GM23338 (cell line): ENCODE data around the gene NSF. TPM values are rescaled to one million over a fixed set of nuclear protein-coding genes. Genes with fewer than 3 reads are reported as not detected.
A peak's percentile ranks its signal among the peaks of the same experiment; 100 is the strongest.

Source experiments
- ATAC-seq: fragments of 200-7000 bp; cut with Tn5 transposase; 3 replicates; pipeline ENCODE4 v1.9.1; 2020
- DNase-seq: peaks from one replicate; pipeline ENCODE4 v3.0.0-alpha.2; 2015; ENCODE audit warnings: low spot score
- H2AFZ ChIP-seq: fragments of 200-600 bp; sonication (generic); 2 replicates; pipeline ENCODE4 v1.8.0; 2016; ENCODE audit warnings: antibody characterized with exemption, mild to moderate bottlenecking, moderate library complexity
- H3F3A ChIP-seq: fragments of 200-600 bp; sonication (generic); replicated peaks from 2 replicates; pipeline ENCODE4 v1.8.0; 2017; ENCODE audit warnings: antibody characterized with exemption, mixed run types, low read depth
- H3K27ac ChIP-seq: fragments of 200-600 bp; sonication (generic); 2 replicates; pipeline ENCODE4 v1.6.1; 2016; ENCODE audit warnings: low read depth
- H3K27me3 ChIP-seq: fragments of 200-600 bp; sonication (generic); 2 replicates; pipeline ENCODE4 v1.8.0; 2016; ENCODE audit warnings: mild to moderate bottlenecking, mixed run types, moderate library complexity; ENCODE audit not compliant: insufficient read depth
- H3K36me3 ChIP-seq: fragments of 200-600 bp; sonication (generic); 2 replicates; pipeline ENCODE4 v1.8.0; 2016; ENCODE audit warnings: mild to moderate bottlenecking; ENCODE audit not compliant: insufficient read depth
- H3K4me1 ChIP-seq: fragments of 200-600 bp; sonication (generic); 2 replicates; pipeline ENCODE4 v1.8.0; 2016; ENCODE audit warnings: mild to moderate bottlenecking, moderate library complexity; ENCODE audit not compliant: insufficient read depth
- H3K4me2 ChIP-seq: fragments of 200-600 bp; sonication (generic); 2 replicates; pipeline ENCODE4 v1.7.1; 2017; ENCODE audit warnings: mixed run types
- H3K4me3 ChIP-seq: fragments of 200-600 bp; sonication (generic); 2 replicates; pipeline ENCODE4 v1.6.1; 2016; ENCODE audit warnings: mixed run types
- H3K79me2 ChIP-seq: fragments of 200-600 bp; sonication (generic); replicated peaks from 2 replicates; pipeline ENCODE4 v1.8.0; 2017; ENCODE audit warnings: mild to moderate bottlenecking; ENCODE audit not compliant: insufficient read depth
- H3K9me2 ChIP-seq: fragments of 200-600 bp; sonication (generic); 2 replicates; pipeline ENCODE4 v1.8.0; 2017; ENCODE audit not compliant: insufficient read depth
- H4K20me1 ChIP-seq: fragments of 200-600 bp; sonication (generic); replicated peaks from 2 replicates; pipeline ENCODE4 v1.8.0; 2017; ENCODE audit warnings: mild to moderate bottlenecking; ENCODE audit not compliant: insufficient read depth
- H3K27ac Mint-ChIP-seq: 2 replicates; pipeline ENCODE4 v1.8.0; 2020; ENCODE audit warnings: inconsistent platforms, mild to moderate bottlenecking, moderate library complexity, mixed read lengths
- H3K27me3 Mint-ChIP-seq: 3 replicates; pipeline ENCODE4 v1.8.0; 2022; ENCODE audit warnings: low read depth, mild to moderate bottlenecking, moderate library complexity, mixed read lengths, inconsistent platforms; ENCODE audit not compliant: insufficient read depth, poor library complexity
- H3K36me3 Mint-ChIP-seq: 3 replicates; pipeline ENCODE4 v1.8.0; 2021; ENCODE audit warnings: low read depth, mild to moderate bottlenecking, inconsistent platforms, moderate library complexity, mixed read lengths
- H3K4me1 Mint-ChIP-seq: 3 replicates; pipeline ENCODE4 v1.8.0; 2020; ENCODE audit warnings: mild to moderate bottlenecking, inconsistent platforms, mixed read lengths
- H3K4me3 Mint-ChIP-seq: 3 replicates; pipeline ENCODE4 v1.8.0; 2021; ENCODE audit warnings: moderate library complexity, mild to moderate bottlenecking, inconsistent platforms, mixed read lengths
- H3K9me3 Mint-ChIP-seq: 3 replicates; pipeline ENCODE4 v1.8.0; 2020; ENCODE audit warnings: moderate library complexity, mild to moderate bottlenecking, inconsistent platforms, mixed read lengths
- CREB1 ChIP-seq: fragments of 250-450 bp; sonication (Bioruptor Pico); IDR thresholded peaks from 2 replicates; pipeline ENCODE4 v1.5.0; 2020; ENCODE audit warnings: low read depth, mild to moderate bottlenecking, moderate library complexity
- CTCF ChIP-seq, 2 experiments: fragments of 200-600 bp in 1 of 2; sonication (generic) in 1 of 2; conservative IDR thresholded peaks; 2 replicates each; pipeline versions ENCODE4 v1.5.1 to v1.6.1; 2016 to 2017; ENCODE audit warnings: antibody characterized with exemption in 2 of 2, low read depth in 2 of 2, mild to moderate bottlenecking in 2 of 2, moderate library complexity in 1 of 2
- ETS1 ChIP-seq: IDR thresholded peaks from 2 replicates; pipeline ENCODE4 v1.6.1; 2016; ENCODE audit warnings: antibody characterized with exemption
- EZH2 ChIP-seq: fragments of 200-600 bp; sonication (generic); IDR thresholded peaks from one replicate; pipeline ENCODE4 v1.8.0; 2017; ENCODE audit warnings: antibody characterized with exemption, mild to moderate bottlenecking, low read depth; ENCODE audit not compliant: unreplicated experiment
- EZH2phosphoT487 ChIP-seq: fragments of 200-600 bp; sonication (generic); IDR thresholded peaks from one replicate; pipeline ENCODE4 v1.8.1; 2018; ENCODE audit warnings: antibody characterized with exemption; ENCODE audit not compliant: unreplicated experiment
- JUNB ChIP-seq: IDR thresholded peaks from one replicate; pipeline ENCODE4 v1.6.1; 2016; ENCODE audit warnings: antibody characterized with exemption; ENCODE audit not compliant: unreplicated experiment
- NANOG ChIP-seq: IDR thresholded peaks from 2 replicates; pipeline ENCODE4 v1.6.1; 2016; ENCODE audit warnings: antibody characterized with exemption, borderline replicate concordance
- POLR2AphosphoS5 ChIP-seq: IDR thresholded peaks from 2 replicates; pipeline ENCODE4 v1.6.1; 2016; ENCODE audit warnings: antibody characterized with exemption, low read depth
- REST ChIP-seq: IDR thresholded peaks from one replicate; pipeline ENCODE4 v1.6.1; 2018; ENCODE audit warnings: antibody characterized with exemption; ENCODE audit not compliant: unreplicated experiment
- STAT1 ChIP-seq: IDR thresholded peaks from one replicate; pipeline ENCODE4 v1.6.1; 2016; ENCODE audit warnings: antibody characterized with exemption; ENCODE audit not compliant: unreplicated experiment
- ZNF114 ChIP-seq: fragments of 250-450 bp; sonication (Bioruptor Pico); IDR thresholded peaks from 2 replicates; pipeline ENCODE4 v1.5.0; 2020; ENCODE audit warnings: mild to moderate bottlenecking, moderate library complexity
- ZNF331 ChIP-seq: fragments of 250-450 bp; sonication (Bioruptor Pico); IDR thresholded peaks from 2 replicates; pipeline ENCODE4 v1.5.0; 2020; ENCODE audit warnings: low read depth, mild to moderate bottlenecking, moderate library complexity
- polyA plus RNA-seq: library from polyadenylated mRNA; unstranded; fragments of >200 nt; fragmentation: Nextera tagmentation; extraction: Ambion mirVana; gene quantifications from 2 replicates; pipeline ENCODE4 v1.2.1, GENCODE V29; 2016
- total RNA-seq: library from RNA; depleted of rRNA; stranded (reverse); fragments of >200 nt; shearing (Covaris generic); gene quantifications from 2 replicates; pipeline ENCODE4 v1.2.3, GENCODE V29; 2014
- TF ChIP-seq, protein P1 (sequence below): fragments of 250-450 bp; sonication (Bioruptor Pico); IDR thresholded peaks from 2 replicates; pipeline ENCODE4 v1.5.0; 2020; ENCODE audit warnings: mild to moderate bottlenecking, moderate library complexity

NSF gene
- total and polyA plus RNA-seq, 2 experiments from 2014 or later = 12.5 to 26.5 TPM

- Histone ChIP-seq H3K4me2 (peak overlapping the region; percentile 88), H2AFZ (peak overlapping the region; percentile 89), H3K79me2 (no peaks in the 10 kb centered on the region), H3K9me2 (no peaks in the 10 kb centered on the region), H3K36me3 (no peaks in the 10 kb centered on the region), H3K27ac (no peak overlapping the region), H3K4me3 (peak overlapping the region; percentile 61), H4K20me1 (peaks cover 12% of the 10 kb centered on the region), H3K27me3 (peaks cover 74% of the 10 kb centered on the region), H3F3A (0 out of 2 replicates have a peak, but pooled peaks cover 8% of the 10 kb centered on the region), H3K4me1 (peaks cover 25% of the 10 kb centered on the region)
- Mint-ChIP-seq H3K27me3 (peaks cover 83% of the 10 kb centered on the region), H3K4me3 (peak overlapping the region; percentile 66), H3K4me1 (peaks cover 35% of the 10 kb centered on the region), H3K36me3 (peaks cover 10% of the 10 kb centered on the region; the same call in 2 of the 3 replicates), H3K9me3 (peaks cover 6% of the 10 kb centered on the region; the same call in 2 of the 3 replicates), H3K27ac (no peak overlapping the region)
- ATAC-seq = peak; percentile 40
- no peak for TF ChIP-seq NANOG
- no peak for TF ChIP-seq REST
- no peak for TF ChIP-seq ZNF114
- peak; percentile 33 for TF ChIP-seq EZH2
- no peak for TF ChIP-seq JUNB
- TF ChIP-seq ETS1 = no peak
- TF ChIP-seq CREB1 (CRISPR knock-in tag) = no peak
- no peak for TF ChIP-seq POLR2AphosphoS5
- no peak for TF ChIP-seq STAT1
- TF ChIP-seq CTCF (conservative IDR thresholded peaks at IDR 0.05; ENCODE audit: low read depth in 2 of 2) = peak; percentile 17 to 35; a peak in 2 of 4 replicates
- TF ChIP-seq, protein P1, sequence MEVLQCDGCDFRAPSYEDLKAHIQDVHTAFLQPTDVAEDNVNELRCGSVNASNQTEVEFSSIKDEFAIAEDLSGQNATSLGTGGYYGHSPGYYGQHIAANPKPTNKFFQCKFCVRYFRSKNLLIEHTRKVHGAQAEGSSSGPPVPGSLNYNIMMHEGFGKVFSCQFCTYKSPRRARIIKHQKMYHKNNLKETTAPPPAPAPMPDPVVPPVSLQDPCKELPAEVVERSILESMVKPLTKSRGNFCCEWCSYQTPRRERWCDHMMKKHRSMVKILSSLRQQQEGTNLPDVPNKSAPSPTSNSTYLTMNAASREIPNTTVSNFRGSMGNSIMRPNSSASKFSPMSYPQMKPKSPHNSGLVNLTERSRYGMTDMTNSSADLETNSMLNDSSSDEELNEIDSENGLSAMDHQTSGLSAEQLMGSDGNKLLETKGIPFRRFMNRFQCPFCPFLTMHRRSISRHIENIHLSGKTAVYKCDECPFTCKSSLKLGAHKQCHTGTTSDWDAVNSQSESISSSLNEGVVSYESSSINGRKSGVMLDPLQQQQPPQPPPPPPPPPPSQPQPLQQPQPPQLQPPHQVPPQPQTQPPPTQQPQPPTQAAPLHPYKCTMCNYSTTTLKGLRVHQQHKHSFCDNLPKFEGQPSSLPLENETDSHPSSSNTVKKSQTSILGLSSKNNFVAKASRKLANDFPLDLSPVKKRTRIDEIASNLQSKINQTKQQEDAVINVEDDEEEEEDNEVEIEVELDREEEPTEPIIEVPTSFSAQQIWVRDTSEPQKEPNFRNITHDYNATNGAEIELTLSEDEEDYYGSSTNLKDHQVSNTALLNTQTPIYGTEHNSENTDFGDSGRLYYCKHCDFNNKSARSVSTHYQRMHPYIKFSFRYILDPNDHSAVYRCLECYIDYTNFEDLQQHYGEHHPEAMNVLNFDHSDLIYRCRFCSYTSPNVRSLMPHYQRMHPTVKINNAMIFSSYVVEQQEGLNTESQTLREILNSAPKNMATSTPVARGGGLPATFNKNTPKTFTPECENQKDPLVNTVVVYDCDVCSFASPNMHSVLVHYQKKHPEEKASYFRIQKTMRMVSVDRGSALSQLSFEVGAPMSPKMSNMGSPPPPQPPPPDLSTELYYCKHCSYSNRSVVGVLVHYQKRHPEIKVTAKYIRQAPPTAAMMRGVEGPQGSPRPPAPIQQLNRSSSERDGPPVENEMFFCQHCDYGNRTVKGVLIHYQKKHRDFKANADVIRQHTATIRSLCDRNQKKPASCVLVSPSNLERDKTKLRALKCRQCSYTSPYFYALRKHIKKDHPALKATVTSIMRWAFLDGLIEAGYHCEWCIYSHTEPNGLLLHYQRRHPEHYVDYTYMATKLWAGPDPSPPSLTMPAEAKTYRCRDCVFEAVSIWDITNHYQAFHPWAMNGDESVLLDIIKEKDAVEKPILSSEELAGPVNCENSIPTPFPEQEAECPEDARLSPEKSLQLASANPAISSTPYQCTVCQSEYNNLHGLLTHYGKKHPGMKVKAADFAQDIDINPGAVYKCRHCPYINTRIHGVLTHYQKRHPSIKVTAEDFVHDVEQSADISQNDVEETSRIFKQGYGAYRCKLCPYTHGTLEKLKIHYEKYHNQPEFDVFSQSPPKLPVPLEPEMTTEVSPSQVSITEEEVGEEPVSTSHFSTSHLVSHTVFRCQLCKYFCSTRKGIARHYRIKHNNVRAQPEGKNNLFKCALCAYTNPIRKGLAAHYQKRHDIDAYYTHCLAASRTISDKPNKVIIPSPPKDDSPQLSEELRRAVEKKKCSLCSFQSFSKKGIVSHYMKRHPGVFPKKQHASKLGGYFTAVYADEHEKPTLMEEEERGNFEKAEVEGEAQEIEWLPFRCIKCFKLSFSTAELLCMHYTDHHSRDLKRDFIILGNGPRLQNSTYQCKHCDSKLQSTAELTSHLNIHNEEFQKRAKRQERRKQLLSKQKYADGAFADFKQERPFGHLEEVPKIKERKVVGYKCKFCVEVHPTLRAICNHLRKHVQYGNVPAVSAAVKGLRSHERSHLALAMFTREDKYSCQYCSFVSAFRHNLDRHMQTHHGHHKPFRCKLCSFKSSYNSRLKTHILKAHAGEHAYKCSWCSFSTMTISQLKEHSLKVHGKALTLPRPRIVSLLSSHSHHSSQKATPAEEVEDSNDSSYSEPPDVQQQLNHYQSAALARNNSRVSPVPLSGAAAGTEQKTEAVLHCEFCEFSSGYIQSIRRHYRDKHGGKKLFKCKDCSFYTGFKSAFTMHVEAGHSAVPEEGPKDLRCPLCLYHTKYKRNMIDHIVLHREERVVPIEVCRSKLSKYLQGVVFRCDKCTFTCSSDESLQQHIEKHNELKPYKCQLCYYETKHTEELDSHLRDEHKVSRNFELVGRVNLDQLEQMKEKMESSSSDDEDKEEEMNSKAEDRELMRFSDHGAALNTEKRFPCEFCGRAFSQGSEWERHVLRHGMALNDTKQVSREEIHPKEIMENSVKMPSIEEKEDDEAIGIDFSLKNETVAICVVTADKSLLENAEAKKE (CRISPR knock-in tag) = no peak
- no peak for TF ChIP-seq EZH2phosphoT487
- no peak for TF ChIP-seq ZNF331
- peak; percentile 68 for DNase-seq
Observed at GRCh38 chr17:46770818-46771560, 180.5 kb downstream of the NSF start.
